ENCODE results near the gene WNT6.

GRCh38 chr2:218893349-218894150 is 33.9 kb downstream of the WNT6 start:
- TF ChIP-seq RAD21 (IDR thresholded peaks at IDR 0.05) (no peak), EGR1 (IDR thresholded peaks at IDR 0.05; ENCODE audit: low read depth in 2 of 2) (no peak), TAF1 (conservative IDR thresholded peaks at IDR 0.05) (no peak), YY1 (IDR thresholded peaks at IDR 0.05) (no peak), MAX (IDR thresholded peaks at IDR 0.05) (no peak), JUND (IDR thresholded peaks at IDR 0.05) (no peak), GABPA (IDR thresholded peaks at IDR 0.05 in 1 of 2, conservative IDR thresholded peaks at IDR 0.05 in 1 of 2) (no peak)
- TF ChIP-seq, protein P1, sequence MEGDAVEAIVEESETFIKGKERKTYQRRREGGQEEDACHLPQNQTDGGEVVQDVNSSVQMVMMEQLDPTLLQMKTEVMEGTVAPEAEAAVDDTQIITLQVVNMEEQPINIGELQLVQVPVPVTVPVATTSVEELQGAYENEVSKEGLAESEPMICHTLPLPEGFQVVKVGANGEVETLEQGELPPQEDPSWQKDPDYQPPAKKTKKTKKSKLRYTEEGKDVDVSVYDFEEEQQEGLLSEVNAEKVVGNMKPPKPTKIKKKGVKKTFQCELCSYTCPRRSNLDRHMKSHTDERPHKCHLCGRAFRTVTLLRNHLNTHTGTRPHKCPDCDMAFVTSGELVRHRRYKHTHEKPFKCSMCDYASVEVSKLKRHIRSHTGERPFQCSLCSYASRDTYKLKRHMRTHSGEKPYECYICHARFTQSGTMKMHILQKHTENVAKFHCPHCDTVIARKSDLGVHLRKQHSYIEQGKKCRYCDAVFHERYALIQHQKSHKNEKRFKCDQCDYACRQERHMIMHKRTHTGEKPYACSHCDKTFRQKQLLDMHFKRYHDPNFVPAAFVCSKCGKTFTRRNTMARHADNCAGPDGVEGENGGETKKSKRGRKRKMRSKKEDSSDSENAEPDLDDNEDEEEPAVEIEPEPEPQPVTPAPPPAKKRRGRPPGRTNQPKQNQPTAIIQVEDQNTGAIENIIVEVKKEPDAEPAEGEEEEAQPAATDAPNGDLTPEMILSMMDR (IDR thresholded peaks at IDR 0.05; ENCODE audit: low read depth, low read length, missing input control) = no peak
